Measurements from ENCODE around the gene ZNF639. TPM values are rescaled to one million over a fixed set of nuclear protein-coding genes. Genes with fewer than 3 reads are reported as not detected.

The ZNF639 gene
- total and polyA plus RNA-seq, 10 of the 15 experiments (the other 5 are each of a cell fraction or from before 2014, with no cell fraction given), result 16.3 to 61.2 (median 35.3) TPM

GRCh38 chr3:179297971-179298725 lies 24.7 kb upstream of the ZNF639 start:
- RAD21 ChIA-PET (ENCODE audit: unreplicated experiment), result interaction anchor here (0.9 kb wide), 1 partner anchor 9 kb away, joined by 3 read pairs; no protein-coding TSS in a partner anchor
- H3K9ac ChIP-seq (ENCODE audit: control insufficient read depth, insufficient read depth, low read length), result no peak overlapping the region
- no peaks in the 10 kb centered on the region for H3K79me2 ChIP-seq (ENCODE audit: control insufficient read depth, insufficient read depth, low read length)
- intact Hi-C loops (cut with micrococcal nuclease; ENCODE audit: unreplicated experiment), result no loop called here
- no peak overlapping the region for H3K27ac ChIP-seq (ENCODE audit: control insufficient read depth, insufficient read depth)
- DNase-seq (ENCODE audit: low read depth, low spot score) (no peak), ATAC-seq (no peak), FAIRE-seq (no peak)
- H3K9me3 ChIP-seq (replicated peaks; ENCODE audit: control insufficient read depth, insufficient read depth, low read length), result no peaks in the 10 kb centered on the region
- H3K36me3 ChIP-seq (ENCODE audit: control insufficient read depth in 2 of 2, insufficient read depth in 2 of 2, low read length in 1 of 2), result no peaks in the 10 kb centered on the region
- CTCF ChIA-PET, result interaction anchor here (0.9 kb wide), 1 partner anchor 22 kb away, joined by 5 read pairs; no protein-coding TSS in a partner anchor
- H3K4me1 ChIP-seq (ENCODE audit: control insufficient read depth, insufficient read depth, low read length), result no peaks in the 10 kb centered on the region
- POLR2A ChIA-PET, result interaction anchor here (0.9 kb wide), 1 partner anchor 26 kb away, joined by 3 read pairs; no protein-coding TSS in a partner anchor
- no peak overlapping the region for H3K4me3 ChIP-seq
- no peak overlapping the region for H3K4me2 ChIP-seq (ENCODE audit: control insufficient read depth, insufficient read depth)
- H4K20me1 ChIP-seq (ENCODE audit: control insufficient read depth, insufficient read depth), result no peaks in the 10 kb centered on the region
- WGBS (ENCODE audit: insufficient coverage, insufficient replicate concordance, low lambda C conversion rate, missing lambda C conversion rate), result 43% methylated on average over 5 of the region's 5 CpGs
- no peak for TF ChIP-seq BACH1 (IDR thresholded peaks at IDR 0.05; ENCODE audit: borderline replicate concordance)
- no peak for TF ChIP-seq STAT1 (conservative IDR thresholded peaks at IDR 0.05)
- TF ChIP-seq JUND (IDR thresholded peaks at IDR 0.05; ENCODE audit: low read depth, low read length), result no peak
- TF ChIP-seq SREBF2 (IDR thresholded peaks at IDR 0.05; ENCODE audit: low read length), result no peak
- no peak for TF ChIP-seq SMARCA5 (IDR thresholded peaks at IDR 0.05)
- no peak for TF ChIP-seq BCLAF1 (IDR thresholded peaks at IDR 0.05)
- H2AFZ ChIP-seq (ENCODE audit: control insufficient read depth, low read depth, low read length), result no peak overlapping the region
- SMC1A ChIA-PET (ENCODE audit: uncharacterized antibody, unreplicated experiment), result interaction anchor here (0.6 to 1.0 kb wide), 2 partner anchors 36 to 239 kb away, joined by 3 read pairs; no protein-coding TSS in a partner anchor
- in situ Hi-C loops (cut with MboI), result no loop called here
- no peaks in the 10 kb centered on the region for H3K27me3 ChIP-seq (replicated peaks in 1 of 2; ENCODE audit: control insufficient read depth in 2 of 2, insufficient read depth in 2 of 2, low read length in 1 of 2)
- no TSS peak for BruUV-seq (replicated peaks)

All from GM12878 (cell line).